NCI-H2227 (cell line): ENCODE data around the gene SDR39U1.
"Not testable (repeated sequence)": the region's sequence is repeated elsewhere in the genome, so short reads cannot be mapped to it uniquely, and the experiment has no call there.

ENCODE experiments used
- DNase-seq: peaks from one replicate; lab custom pipeline; 2025; ENCODE audit not compliant: unreplicated experiment; lab: John Stamatoyannopoulos, UW

Gene SDR39U1, protein sequence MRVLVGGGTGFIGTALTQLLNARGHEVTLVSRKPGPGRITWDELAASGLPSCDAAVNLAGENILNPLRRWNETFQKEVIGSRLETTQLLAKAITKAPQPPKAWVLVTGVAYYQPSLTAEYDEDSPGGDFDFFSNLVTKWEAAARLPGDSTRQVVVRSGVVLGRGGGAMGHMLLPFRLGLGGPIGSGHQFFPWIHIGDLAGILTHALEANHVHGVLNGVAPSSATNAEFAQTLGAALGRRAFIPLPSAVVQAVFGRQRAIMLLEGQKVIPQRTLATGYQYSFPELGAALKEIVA

DNA sequence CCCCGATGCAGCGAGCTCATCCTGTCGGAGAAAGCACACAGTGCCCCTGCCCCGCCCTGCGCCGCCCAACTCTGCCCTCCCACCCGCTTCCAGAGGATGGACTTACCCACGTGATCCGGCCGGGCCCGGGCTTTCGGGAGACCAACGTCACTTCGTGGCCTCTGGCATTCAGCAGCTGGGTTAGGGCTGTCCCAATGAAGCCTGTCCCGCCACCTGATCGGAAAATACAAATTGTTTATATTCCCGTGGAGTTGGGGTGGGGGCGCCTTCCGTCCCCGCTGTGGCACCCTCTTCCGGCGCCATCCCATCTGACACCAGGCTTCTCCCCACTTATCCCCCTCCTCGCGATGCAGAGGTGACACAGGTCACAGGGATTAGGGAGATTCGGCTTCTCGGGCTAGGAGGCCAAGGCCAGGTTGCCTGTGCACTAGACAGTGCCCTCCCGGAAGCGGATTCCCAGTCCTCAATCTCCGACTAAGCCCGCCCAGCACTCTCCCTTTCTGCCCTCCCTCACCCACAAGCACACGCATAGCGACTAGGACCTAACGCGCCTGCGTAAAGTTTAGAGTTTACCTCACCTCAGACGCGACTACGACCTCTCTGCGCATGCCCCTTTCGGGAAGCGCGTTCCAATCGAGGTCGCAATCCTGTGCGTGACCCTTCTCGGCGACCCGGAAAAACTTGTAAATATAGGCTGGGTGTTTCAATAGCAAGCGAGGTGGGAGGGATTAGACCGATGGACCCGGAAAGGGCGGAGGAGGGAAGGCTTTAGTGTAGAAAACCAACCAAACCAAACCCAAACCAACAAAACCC lies at the start of gene SDR39U1:
TSS of gene SDR39U1 (minus strand) at position 537 of the 813 bp plus-strand sequence. CDS start at position 530, 7 bp downstream.
- peak; percentile 99 for DNase-seq

DNA sequence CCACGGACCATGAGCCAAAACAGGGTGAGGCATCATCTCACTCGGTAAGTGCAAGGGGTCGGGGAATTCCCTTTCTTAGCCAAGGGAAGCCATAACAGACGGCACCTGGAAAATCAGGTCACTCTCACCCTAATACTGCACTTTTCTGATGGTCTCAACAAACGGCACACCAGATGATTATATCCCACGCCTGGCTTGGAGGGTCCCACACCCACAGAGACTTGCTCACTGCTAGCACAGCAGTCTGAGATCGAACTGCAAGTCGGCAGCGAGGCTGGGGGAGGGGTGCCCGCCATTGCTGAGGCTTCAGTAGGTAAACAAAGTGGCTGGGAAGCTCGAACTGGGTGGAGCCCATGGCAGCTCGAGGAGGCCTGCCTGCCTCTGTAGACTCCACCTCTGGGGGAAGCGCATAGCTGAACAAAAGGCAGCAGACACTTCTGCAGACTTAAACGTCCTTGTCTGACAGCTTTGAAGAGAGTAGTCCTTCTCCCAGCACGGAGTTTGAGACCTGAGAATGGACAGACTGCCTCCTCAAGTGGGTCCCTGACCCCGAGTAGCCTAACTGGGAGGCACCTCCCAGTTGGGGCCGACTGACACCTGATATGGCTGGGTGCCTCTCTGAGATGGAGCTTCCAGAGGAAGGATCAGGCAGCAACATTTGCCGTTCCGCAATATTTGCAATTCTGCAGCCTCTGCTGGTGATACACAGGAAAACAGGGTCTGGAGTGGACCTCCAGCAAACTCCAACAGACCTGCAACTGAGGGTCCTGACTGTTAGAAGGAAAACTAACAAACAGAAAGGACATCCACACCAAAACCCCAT lies 49.2 kb upstream of the SDR39U1 start:
- DNase-seq: not testable (repeated sequence)

DNA sequence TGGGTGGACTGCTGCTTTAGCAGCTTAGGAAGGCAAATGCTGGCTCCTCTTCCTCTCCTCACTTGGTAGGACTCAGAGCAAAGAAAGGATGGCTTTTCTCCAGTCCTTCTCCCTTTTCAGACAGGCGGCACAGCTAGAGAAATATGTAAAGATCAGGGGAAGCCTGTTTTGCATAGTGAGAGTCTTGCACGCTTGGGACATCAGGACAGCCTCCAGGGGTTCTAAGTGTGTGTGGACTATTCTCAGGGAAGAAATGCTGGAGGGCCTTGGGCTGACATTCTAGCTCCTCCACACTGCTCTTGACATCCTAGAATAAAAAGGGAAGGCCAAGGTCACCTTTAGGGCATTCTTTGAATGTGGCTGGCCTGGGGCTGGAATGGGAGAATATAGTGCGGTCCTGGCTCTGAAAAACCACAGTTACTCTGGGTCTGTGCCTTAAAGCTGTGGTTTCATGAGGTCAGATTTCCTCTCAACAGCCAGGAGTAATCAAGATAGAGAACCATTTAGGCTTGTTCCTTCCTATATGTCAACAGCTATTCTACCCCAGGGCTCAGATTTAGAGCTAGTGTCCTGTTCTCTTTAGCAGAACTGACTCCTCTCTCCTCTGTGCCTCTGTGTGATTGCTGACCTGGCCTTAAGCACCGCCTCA lies 41.2 kb upstream of the SDR39U1 start:
- no peak for DNase-seq

DNA sequence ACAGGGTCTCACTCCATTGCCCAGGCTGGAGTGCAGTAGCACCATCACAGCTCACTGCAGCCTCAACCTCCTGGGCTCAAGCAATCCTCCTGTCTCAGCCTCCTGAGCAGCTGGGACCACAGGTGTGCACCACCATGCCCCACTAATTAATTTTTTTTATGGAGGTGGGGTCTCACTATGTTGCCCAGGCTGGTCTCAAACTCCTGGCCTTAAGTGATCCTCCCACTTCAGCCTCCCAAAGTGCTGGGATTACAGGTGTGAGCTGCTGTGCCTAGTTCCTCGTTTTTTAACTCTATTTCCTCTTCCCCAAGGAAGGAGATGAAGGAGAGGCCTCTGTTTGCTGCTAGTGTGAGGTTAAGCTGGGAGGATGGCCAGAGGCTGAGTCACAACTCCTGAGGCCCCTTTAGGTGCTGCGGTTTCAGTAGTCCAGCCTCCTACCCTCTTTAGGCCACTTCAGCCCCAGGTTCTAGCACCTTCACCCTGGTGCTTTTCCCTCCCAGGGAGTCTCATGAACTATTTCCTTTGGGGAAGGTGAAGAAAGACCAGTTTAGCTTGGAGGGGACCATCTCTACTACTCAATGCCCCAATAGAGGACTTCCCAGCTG lies 40.2 kb upstream of the SDR39U1 start:
- DNase-seq: not testable (repeated sequence)

DNA sequence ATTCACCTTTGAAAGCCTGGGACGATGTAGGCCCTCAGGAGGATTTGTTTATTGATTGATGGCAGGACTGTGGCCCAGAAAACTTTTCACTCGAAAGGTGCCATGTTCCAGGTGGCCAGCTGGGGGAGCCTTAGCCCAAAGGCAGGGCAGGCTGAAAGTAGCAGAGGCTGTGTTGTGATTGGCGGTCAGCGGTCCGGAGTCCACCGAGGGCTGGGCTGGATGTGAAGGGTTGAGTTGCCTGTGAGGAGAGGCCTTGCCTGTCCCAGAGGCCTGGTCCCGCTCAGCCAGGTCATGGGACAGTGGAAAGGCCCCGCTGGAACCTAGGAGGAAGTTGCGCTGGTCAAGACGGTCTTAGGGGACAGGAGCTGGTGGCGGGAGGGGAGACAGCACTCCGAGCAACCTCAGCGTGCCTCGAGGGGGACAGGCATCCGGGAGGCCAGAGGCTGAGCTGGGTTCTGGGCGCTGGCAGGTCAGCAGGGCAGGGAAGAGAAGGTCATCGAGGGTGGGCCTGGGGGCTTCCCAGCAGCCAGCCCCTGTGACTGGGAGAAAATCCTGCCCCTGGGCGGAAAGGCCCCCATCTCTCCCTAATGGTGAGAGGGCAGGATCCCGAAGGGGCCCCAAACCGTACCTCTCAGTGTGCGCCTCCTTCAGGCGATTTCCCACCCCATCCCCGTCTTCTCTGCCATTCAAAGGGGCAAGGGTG lies 39.2 kb upstream of the SDR39U1 start:
- DNase-seq: peak; percentile 8

DNA sequence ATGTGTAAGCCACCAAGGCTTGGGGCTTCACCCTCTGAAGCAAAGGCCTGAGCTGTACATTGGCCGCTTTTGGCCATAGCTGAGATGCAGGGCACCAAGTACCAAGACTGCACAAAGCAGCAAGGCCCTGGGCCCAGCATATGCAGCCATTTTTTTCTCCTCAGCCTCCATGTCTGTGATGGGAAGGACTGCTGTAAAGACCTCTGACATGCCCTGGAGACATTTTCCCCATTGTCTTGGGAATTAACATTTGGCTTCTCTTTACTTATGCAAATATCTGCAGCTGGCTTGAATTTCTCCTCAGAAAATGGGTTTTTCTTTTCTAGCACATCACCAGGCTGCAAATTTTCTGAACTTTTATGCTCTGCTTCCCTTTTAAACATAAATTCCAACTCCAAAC lies 37.4 kb upstream of the SDR39U1 start:
- not testable (repeated sequence) for DNase-seq

DNA sequence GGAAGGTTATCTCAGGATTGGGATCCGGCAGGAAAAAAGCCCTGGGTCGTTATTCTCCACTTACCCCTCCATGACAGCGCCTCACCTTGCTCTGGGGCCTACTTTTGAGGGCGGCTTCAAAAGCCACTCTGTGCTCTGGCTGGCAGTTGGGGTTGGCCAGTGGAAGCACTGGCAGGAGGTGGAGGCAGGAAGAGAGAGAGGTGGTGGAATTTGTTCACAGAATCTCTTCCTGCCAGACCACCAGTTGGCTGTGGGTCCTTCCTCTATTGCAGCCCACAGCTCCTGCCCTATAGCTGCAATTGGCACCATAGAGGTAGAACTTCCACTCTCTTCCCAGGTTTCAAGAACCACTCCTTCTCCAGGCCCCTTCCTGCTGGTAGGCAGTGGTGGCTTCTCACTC lies 32.7 kb upstream of the SDR39U1 start:
- DNase-seq: no peak

DNA sequence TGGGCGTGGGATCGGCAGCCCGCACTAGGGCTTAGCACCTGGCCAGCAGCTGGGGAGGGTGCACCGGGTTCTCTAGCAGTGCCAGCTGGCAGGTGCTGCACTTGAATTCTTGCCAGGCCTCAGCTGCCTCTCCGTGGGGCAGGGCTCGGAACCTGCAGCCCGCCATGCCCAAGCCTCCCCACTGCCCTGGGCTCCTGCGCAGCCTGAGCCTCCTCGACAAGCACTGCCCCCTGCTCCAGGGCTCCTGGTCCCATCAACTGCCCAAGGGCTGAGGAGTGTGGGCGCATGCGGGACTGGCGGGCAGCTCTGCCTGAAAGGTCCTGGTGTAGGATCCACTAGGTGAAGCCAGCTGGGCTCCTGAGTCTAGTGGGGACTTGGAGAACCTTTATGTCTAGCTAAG lies 30.6 kb upstream of the SDR39U1 start:
- no peak for DNase-seq

DNA sequence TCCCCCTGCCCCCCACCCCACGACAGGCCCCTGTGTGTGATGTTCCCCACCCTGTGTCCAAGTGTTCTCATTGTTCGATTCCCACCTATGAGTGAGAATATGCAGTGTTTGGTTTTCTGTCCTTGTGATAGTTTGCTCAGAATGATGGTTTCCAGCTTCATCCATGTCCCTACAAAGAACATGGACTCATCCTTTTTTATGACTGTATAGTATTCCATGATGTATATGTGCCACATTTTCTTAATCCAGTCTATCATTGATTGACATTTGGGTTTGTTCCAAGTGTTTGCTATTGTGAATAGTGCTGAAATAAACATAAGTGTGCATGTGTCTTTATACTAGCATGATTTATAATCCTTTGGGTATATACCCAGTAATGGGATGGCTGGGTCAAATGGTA lies 27.9 kb upstream of the SDR39U1 start:
- DNase-seq: not testable (repeated sequence)

DNA sequence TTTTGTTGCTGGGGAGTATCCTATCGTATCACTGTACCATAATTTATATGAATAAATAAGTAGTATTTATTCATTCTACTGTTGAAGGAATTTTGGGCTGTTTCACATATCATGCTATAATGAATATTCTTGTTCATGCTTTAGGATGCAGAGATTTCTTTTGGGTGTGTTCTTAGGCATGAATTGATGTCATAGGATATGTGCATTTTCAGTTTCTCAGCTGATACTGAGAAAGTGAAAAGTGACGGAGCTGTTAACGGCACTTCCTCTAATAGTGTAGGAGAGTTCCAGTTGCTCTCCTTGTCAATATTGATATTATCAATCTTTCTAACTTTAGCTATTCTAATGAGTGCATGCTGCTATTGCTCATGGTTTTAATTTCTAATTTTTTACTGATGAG lies 23.2 kb upstream of the SDR39U1 start:
- no peak for DNase-seq

DNA sequence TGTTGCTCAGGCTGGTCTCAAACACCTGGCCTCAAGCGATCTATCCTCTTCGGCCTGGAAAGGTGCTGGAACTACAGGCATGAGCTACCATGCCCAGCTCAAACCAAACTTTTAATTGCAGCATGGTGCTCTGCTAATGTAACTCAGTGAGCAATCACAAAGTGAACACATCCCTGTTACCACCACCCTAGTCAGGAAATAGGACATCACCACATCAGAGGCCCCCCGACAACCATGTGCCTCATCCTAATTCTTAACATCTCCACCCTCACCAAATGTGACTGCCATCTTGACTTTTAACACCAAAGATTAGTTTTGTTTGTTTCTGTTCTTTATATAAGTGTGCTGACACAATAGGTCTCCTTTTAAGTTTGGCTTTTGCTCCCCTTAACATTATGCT lies 22.8 kb upstream of the SDR39U1 start:
- DNase-seq: no peak

DNA sequence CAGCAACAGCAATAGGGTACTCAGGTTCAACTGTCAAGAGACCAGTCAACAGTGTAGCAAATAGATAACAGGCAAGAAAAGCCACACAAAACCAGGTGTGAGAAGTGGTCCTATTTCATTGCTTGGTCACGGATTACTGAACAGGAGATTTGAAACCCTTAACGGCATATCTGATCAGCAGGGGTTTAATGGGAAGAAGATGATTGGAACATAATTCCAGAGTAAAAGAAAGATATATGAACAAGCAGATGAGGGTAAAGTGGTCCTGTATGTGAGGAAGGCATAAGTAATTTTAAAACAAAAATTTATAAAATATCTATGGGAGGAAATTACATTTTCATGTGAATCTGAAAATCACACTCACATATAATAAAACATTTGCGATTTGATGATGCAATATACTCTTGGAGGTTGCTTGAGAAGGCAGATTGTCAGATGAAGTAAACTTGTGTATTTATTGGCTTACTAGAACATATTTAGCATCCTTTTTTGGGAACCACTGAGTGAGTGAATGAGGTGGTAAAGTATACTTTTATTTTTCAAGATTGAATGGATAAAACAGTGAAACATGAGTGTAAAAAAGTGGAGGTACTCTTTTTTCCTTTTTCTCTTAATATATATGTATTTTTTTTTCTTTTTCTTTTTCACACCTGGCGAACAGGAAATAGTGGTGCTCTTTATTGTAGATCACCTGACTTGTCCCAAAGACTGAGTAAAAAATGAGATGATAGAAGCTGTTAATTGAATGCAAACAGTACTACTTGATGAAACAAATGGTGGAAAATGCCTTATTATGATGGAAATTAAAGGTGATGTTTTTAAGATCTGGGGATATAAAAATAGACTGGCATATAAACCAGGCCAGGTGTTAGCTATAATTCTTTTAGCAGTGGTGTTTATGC lies 21.6 kb upstream of the SDR39U1 start:
- no peak for DNase-seq

DNA sequence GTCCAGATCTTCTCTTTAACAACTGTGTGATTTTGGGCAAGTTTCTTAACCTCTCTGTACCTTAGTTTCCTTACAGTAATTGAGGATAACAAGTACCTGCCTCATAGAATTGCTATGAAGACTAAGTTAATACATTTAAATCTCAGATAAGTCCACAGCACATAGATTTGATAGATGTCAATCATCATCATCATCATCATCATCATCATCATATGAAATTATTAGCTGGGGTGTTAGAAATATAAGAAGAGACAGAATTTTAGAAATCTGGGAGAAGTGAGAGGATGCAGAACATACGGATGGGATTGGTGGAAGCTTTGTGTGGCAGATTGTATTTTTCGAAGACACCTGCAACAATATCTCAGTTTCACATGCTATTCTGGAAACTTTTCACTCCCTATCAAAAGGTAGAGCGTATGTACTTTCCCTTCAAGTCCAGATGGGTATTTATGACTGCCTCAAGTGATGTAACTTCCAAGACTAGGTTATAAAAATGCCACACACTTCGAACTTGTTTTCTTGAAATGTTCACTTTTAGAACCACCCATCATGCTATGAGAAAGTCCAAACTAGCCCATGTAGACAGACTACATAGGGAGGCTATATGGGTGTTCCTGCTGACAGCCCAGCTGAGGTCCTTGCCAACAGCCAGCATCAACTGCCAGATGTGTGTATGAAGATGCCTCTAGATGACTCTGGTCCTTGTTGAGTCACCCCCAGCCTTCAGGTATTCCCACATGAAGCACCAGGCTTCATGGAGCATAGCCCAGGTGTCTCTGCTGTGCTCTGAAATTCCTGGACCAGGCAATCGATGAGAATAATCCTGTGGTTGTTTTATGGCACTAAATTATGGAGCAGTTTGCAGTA lies 20.7 kb upstream of the SDR39U1 start:
- DNase-seq: no peak

DNA sequence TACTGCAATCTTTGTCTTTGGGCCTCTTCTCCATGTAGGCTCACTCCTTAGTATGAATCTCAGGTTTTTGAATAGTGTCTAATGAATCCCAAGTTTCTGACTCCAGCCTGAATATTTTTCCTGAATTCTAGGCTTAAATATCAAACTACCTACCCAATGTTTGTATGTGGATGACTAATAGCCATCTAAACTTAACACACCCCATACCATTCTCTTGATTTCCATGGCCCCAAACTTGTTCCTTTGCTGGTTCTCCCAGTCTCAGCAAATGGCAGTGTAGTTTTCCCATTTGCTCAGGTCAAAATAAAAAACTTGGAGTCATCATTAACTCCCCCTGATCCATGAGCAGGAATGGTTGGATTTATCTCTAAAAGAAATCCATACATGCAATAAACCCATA lies 18.8 kb upstream of the SDR39U1 start:
- DNase-seq: no peak

DNA sequence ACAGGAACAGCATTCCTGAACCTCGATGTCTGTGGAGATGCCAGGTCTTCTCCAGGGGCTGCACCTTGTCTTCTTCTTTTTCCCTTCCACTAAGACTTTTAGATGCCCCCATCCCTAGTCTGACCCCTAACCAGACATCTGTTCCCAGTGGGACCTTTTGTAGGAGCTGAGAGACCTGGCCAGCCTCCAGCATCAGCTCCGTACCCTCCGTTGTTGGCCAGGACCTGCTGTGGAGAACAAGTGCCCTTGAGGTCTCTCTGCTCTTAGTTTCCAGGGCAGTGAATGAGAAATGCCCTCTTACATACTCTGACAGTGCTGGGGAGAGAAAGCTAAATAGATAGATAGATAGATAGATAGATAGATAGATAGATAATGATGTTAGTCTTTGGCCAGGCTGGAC lies 16.8 kb upstream of the SDR39U1 start:
- no peak for DNase-seq

DNA sequence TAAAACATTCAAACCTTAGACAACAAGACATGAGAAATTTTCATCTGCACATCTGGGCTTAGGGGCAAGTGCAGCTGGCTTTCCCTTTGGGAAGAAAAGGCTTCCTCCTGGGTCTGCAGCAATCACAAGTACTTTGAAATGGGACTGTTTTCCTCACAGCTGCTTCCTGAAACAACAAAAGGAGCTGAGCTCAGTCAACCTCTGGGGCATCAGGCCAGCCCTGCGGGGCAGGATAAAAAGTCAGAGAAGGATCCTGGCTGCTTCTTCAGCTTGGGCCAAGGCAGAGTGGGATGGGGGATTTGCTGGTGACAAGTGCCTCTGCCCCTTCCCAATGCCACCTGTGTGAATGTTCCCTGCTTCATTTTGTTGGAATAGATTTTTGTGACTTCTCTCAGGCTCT lies 16.2 kb upstream of the SDR39U1 start:
- DNase-seq: no peak

DNA sequence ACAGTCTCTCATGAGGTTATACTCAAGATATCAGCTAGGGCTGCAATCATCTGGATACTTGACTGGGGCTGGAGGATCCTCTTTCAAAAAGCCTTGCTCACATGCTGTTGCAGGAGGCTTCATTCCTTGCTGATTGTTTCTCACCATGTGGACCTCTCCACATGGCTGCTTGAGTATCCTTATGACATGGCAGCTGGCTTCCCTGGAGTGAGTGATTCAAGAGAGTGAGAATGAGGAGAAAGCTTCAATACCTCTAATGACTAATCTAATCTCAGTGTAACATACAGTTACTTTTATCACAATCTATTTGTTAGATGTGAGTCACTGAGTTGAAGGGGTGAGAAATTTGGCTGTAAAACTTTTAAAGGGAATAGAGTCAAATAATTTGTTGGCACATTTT lies 14.4 kb upstream of the SDR39U1 start:
- DNase-seq: no peak

DNA sequence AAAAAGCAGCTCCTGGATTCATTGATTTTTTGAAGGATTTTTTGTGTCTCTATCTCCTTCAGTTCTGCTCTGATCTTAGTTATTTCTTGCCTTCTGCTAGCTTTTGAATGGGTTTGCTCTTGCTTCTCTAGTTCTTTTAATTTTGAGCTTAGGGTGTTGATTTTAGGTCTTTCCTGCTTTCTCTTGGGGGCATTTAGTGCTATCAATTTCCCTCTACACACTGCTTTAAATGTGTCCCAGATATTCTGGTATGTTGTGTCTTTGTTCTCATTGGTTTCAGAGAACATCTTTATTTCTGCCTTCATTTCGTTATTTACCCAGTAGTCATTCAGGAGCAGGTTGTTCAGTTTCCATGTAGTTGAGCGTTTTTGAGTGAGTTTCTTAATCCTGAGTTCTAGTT lies 8.3 kb upstream of the SDR39U1 start:
- DNase-seq: not testable (repeated sequence)
